ENCODE results near the gene TSPAN9.

TSPAN9 gene

GRCh38 chr12:3076730-3077571, at the start of gene TSPAN9:
TSPAN9 (plus strand) TSS chr12:3077379; CDS start chr12:3201194, 123,815 bp downstream.
- no peak for DNase-seq

- no peak for DNase-seq
Observed at GRCh38 chr12:3028108-3028507, 49.1 kb upstream of the TSPAN9 start.

GRCh38 chr12:3030821-3031429, 46.3 kb upstream of the TSPAN9 start:
- DNase-seq = no peak

- no peak for DNase-seq
Observed at GRCh38 chr12:3032161-3032560, 45.0 kb upstream of the TSPAN9 start.

- DNase-seq = no peak
Observed at GRCh38 chr12:3032770-3033538, 44.2 kb upstream of the TSPAN9 start.

GRCh38 chr12:3033539-3033867, 43.7 kb upstream of the TSPAN9 start:
- no peak for DNase-seq

- DNase-seq = peak; percentile 26 to 45
Observed at GRCh38 chr12:3034067-3034750, 43.0 kb upstream of the TSPAN9 start.

- no peak for DNase-seq
Observed at GRCh38 chr12:3035171-3035570, 42.0 kb upstream of the TSPAN9 start.

GRCh38 chr12:3035815-3036702, 41.1 kb upstream of the TSPAN9 start:
- DNase-seq = no peak

GRCh38 chr12:3036901-3037600, 40.1 kb upstream of the TSPAN9 start:
- DNase-seq = no peak

GRCh38 chr12:3038166-3038565, 39.0 kb upstream of the TSPAN9 start:
- no peak for DNase-seq

GRCh38 chr12:3038926-3039510, 38.2 kb upstream of the TSPAN9 start:
- no peak for DNase-seq

GRCh38 chr12:3040026-3040656, 37.0 kb upstream of the TSPAN9 start:
- DNase-seq = no peak

GRCh38 chr12:3040663-3041544, 36.3 kb upstream of the TSPAN9 start:
- DNase-seq = no peak

- DNase-seq = peak; percentile 41 to 57
Observed at GRCh38 chr12:3041558-3042164, 35.5 kb upstream of the TSPAN9 start.

GRCh38 chr12:3042394-3042793, 34.8 kb upstream of the TSPAN9 start:
- DNase-seq = no peak

GRCh38 chr12:3042826-3043225, 34.4 kb upstream of the TSPAN9 start:
- DNase-seq = no peak

- DNase-seq = no peak
Observed at GRCh38 chr12:3043406-3043805, 33.8 kb upstream of the TSPAN9 start.

- DNase-seq = no peak
Observed at GRCh38 chr12:3044141-3044630, 33.0 kb upstream of the TSPAN9 start.

All from SHP77 (cell line).